ENCODE data around the gene ZNF366. TPM values are rescaled to one million over a fixed set of nuclear protein-coding genes. Genes with fewer than 3 reads are reported as not detected.

The ZNF366 gene
- total RNA-seq, 1 donor from 2014 or later, result not detected

- H3K4me3 Mint-ChIP-seq (ENCODE audit: unreplicated experiment), result no peak overlapping the region
- no peak for DNase-seq (ENCODE audit: low spot score)
- no peaks in the 10 kb centered on the region for H3K36me3 Mint-ChIP-seq (ENCODE audit: low read depth)
- TF ChIP-seq CTCF (IDR thresholded peaks at IDR 0.05), result no peak
- H3K4me1 Mint-ChIP-seq (ENCODE audit: low read depth), result peaks cover 26% of the 10 kb centered on the region
- H3K27ac Mint-ChIP-seq (ENCODE audit: unreplicated experiment), result no peak overlapping the region
- H3K9me3 Mint-ChIP-seq (ENCODE audit: low read depth), result no peaks in the 10 kb centered on the region
- no peaks in the 10 kb centered on the region for H3K27me3 Mint-ChIP-seq (ENCODE audit: low read depth)
Measured at GRCh38 chr5:72501488-72501887, 5.7 kb downstream of the ZNF366 start.

GRCh38 chr5:72499730-72500129 lies 7.5 kb downstream of the ZNF366 start:
- no peaks in the 10 kb centered on the region for H3K9me3 Mint-ChIP-seq (ENCODE audit: low read depth)
- H3K4me3 Mint-ChIP-seq (ENCODE audit: unreplicated experiment), result no peak overlapping the region
- no peaks in the 10 kb centered on the region for H3K36me3 Mint-ChIP-seq (ENCODE audit: low read depth)
- DNase-seq (ENCODE audit: low spot score), result no peak
- no peak overlapping the region for H3K27ac Mint-ChIP-seq (ENCODE audit: unreplicated experiment)
- H3K4me1 Mint-ChIP-seq (ENCODE audit: low read depth), result peaks cover 25% of the 10 kb centered on the region
- no peak for TF ChIP-seq CTCF (IDR thresholded peaks at IDR 0.05)
- no peaks in the 10 kb centered on the region for H3K27me3 Mint-ChIP-seq (ENCODE audit: low read depth)

- no peaks in the 10 kb centered on the region for H3K36me3 Mint-ChIP-seq (ENCODE audit: low read depth)
Measured at GRCh38 chr5:72499090-72499489, 8.1 kb downstream of the ZNF366 start.

GRCh38 chr5:72498284-72498683 lies 8.9 kb downstream of the ZNF366 start:
- peaks cover 12% of the 10 kb centered on the region for H3K4me1 Mint-ChIP-seq (ENCODE audit: low read depth)
- no peak for DNase-seq (ENCODE audit: low spot score)
- no peak for TF ChIP-seq CTCF (IDR thresholded peaks at IDR 0.05)
- no peaks in the 10 kb centered on the region for H3K36me3 Mint-ChIP-seq (ENCODE audit: low read depth)
- no peaks in the 10 kb centered on the region for H3K27me3 Mint-ChIP-seq (ENCODE audit: low read depth)
- H3K4me3 Mint-ChIP-seq (ENCODE audit: unreplicated experiment), result no peak overlapping the region
- peak overlapping the region; percentile 1 for H3K27ac Mint-ChIP-seq (ENCODE audit: unreplicated experiment)
- H3K9me3 Mint-ChIP-seq (ENCODE audit: low read depth), result no peaks in the 10 kb centered on the region

More at GRCh38 chr5:72499090-72499489, 8.1 kb downstream of the ZNF366 start:
- peaks cover 19% of the 10 kb centered on the region for H3K4me1 Mint-ChIP-seq (ENCODE audit: low read depth)
- no peak overlapping the region for H3K27ac Mint-ChIP-seq (ENCODE audit: unreplicated experiment)
- no peak for TF ChIP-seq CTCF (IDR thresholded peaks at IDR 0.05)
- no peak for DNase-seq (ENCODE audit: low spot score)
- H3K9me3 Mint-ChIP-seq (ENCODE audit: low read depth), result no peaks in the 10 kb centered on the region
- no peak overlapping the region for H3K4me3 Mint-ChIP-seq (ENCODE audit: unreplicated experiment)
- H3K27me3 Mint-ChIP-seq (ENCODE audit: low read depth), result no peaks in the 10 kb centered on the region

GRCh38 chr5:72497823-72498222 lies 9.4 kb downstream of the ZNF366 start:
- Mint-ChIP-seq H3K9me3 (ENCODE audit: low read depth) (no peaks in the 10 kb centered on the region), H3K27ac (ENCODE audit: unreplicated experiment) (no peak overlapping the region), H3K4me1 (ENCODE audit: low read depth) (peaks cover 13% of the 10 kb centered on the region), H3K4me3 (ENCODE audit: unreplicated experiment) (no peak overlapping the region), H3K27me3 (ENCODE audit: low read depth) (no peaks in the 10 kb centered on the region), H3K36me3 (ENCODE audit: low read depth) (no peaks in the 10 kb centered on the region)
- DNase-seq (ENCODE audit: low spot score), result no peak
- no peak for TF ChIP-seq CTCF (IDR thresholded peaks at IDR 0.05)
